GM12891 (cell line): ENCODE measurements around the gene NUDT8.
"Not testable (repeated sequence)": the region's sequence is repeated elsewhere in the genome, so short reads cannot be mapped to it uniquely, and the experiment has no call there.

Experiments used
- DNase-seq: peaks from one replicate; pipeline ENCODE4 v3.0.0; 2011; ENCODE audit warnings: low spot score; ENCODE audit not compliant: insufficient read length
- FAIRE-seq: peaks from 2 replicates; lab custom pipeline; 2011; peaks lifted over from hg19 to GRCh38; lab: Jason Lieb, UNC
- PAX5 ChIP-seq: IDR thresholded peaks from 2 replicates; pipeline ENCODE4 v1.6.1; 2011; ENCODE audit warnings: low read length, moderate library complexity, mild to moderate bottlenecking; ENCODE audit not compliant: insufficient read depth, severe bottlenecking
- POLR2A ChIP-seq: IDR thresholded peaks from 2 replicates; pipeline ENCODE4 v1.6.1; 2011; ENCODE audit warnings: low read depth, low read length, control low read depth
- POLR2AphosphoS5 ChIP-seq: IDR thresholded peaks from 2 replicates; pipeline ENCODE4 v1.6.1; 2011; ENCODE audit warnings: low read depth, low read length, control low read depth
- POU2F2 ChIP-seq: IDR thresholded peaks from 2 replicates; pipeline ENCODE4 v1.6.1; 2011; ENCODE audit warnings: low read depth, mild to moderate bottlenecking, control low read depth, low read length, moderate library complexity
- SPI1 ChIP-seq: IDR thresholded peaks from 2 replicates; pipeline ENCODE4 v1.6.1; 2011; ENCODE audit warnings: low read depth, low read length, control low read depth
- TAF1 ChIP-seq: IDR thresholded peaks from 2 replicates; pipeline ENCODE4 v1.6.1; 2011; ENCODE audit warnings: low read depth, low read length, control low read depth

Gene NUDT8

DNA sequence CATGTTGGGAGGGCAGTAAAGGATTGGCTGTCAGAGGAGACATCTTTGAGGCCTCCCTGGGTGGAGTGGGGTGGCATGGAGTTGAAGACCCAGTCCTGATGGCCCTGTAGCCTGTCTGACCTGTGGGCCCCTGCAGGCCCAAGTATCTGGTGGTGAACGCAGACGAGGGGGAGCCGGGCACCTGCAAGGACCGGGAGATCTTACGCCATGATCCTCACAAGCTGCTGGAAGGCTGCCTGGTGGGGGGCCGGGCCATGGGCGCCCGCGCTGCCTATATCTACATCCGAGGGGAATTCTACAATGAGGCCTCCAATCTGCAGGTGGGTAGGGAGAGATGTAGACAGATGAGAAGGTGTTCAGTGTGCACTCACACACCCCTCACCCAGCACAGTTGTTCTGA, 20.4 kb downstream of the NUDT8 start:
- no peak for DNase-seq
- no peak for TF ChIP-seq TAF1
- no peak for TF ChIP-seq SPI1
- TF ChIP-seq PAX5 = no peak
- TF ChIP-seq POLR2A = no peak
- no peak for TF ChIP-seq POLR2AphosphoS5
- no peak for TF ChIP-seq POU2F2

DNA sequence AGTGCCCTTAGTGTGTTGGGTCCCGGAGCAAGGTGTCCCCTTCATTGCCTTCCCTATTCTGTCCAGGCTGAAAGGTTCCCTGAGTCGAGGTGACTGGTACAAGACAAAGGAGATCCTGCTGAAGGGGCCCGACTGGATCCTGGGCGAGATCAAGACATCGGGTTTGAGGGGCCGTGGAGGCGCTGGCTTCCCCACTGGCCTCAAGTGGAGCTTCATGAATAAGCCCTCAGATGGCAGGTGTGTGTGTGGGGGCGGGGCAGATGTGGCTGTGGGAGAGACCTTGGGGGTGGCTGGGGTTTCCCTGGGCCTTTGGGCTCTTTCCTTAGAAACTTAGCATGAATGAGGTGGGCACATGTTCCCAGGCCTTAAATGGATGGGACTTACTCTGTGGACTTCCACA, 21.3 kb downstream of the NUDT8 start:
- FAIRE-seq = no peak

More for the DNA sequence above, 20.4 kb downstream of the NUDT8 start:
- no peak for FAIRE-seq

DNA sequence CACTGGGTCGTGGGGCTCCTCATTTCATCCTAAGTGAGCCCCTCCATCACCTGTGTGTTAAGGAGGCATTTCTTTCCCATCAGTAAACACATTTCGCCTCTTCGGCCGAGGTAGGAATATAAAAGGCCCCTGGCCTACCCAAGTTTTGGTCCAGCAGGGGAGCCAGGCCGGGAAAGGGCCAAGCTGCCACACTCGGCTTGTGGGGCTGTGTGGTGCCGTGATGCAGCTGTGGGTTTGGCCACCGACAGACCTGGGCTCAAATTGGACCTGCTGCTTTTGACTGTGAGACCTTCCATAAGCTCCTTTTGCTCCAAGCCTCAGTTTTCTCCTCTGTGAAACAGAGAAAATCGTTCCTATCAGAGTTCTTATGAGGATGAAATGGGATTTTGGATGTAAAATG, 22.2 kb downstream of the NUDT8 start:
- no peak for TF ChIP-seq POLR2AphosphoS5
- FAIRE-seq (no peak), DNase-seq (no peak)

More for the DNA sequence above, 21.3 kb downstream of the NUDT8 start:
- no peak for DNase-seq
- no peak for TF ChIP-seq POLR2A
- TF ChIP-seq POLR2AphosphoS5 = no peak
- TF ChIP-seq POU2F2 = no peak
- no peak for TF ChIP-seq SPI1
- no peak for TF ChIP-seq TAF1
- no peak for TF ChIP-seq PAX5

DNA sequence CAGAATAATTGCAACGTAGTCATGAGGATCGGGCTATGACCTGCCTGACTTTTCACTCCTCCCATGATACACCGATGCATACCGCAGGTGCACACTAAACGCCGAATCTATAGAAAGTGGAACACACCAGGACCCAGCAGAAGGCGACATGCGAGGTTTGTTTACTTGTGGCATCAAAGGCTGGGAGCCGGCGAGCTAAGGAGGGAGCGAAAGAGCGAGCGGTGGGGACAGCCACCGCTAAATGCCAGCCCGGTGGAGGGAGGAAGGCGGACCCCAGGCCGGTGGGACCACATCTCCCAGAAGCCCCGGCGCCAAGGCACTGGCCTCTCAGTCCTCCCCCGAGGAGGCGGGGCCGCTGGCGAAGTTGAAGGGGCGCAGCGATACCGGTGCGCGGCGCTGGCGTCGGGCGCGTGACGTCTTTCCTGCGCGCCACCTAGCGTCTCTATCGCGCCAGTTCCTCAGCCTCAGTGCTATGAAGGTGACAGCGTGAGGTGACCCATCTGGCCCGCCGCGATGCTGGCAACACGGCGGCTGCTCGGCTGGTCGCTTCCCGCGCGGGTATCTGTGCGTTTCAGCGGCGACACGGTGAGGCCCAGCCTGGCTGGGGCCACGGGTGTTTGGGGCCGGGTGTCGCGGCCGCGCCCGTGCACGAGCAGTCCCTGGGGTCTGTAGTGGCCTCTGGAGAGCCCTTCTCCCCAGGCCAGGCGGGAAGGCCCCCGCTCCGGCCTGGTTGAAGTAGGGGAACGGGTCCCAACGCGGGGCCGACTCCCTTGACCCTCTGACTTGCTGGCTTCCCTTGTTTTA, 23.0 kb downstream of the NUDT8 start, which contains the start of gene NDUFV1:
Gene NDUFV1 (plus strand): TSS at position 445 of the 804 bp plus-strand sequence. CDS start 69 bp downstream, at position 514.
- DNase-seq = peak; percentile 90
- 0 out of 2 replicates have a peak, but pooled peaks have one; percentile 6 for TF ChIP-seq POU2F2
- TF ChIP-seq SPI1 = peak; percentile 60
- TF ChIP-seq TAF1 = peak; percentile 69; the same call in 1 of the 2 replicates
- no peak for TF ChIP-seq PAX5
- TF ChIP-seq POLR2A = peak; percentile 78
- peak; percentile 83 for TF ChIP-seq POLR2AphosphoS5
- FAIRE-seq = peak; percentile 99

DNA sequence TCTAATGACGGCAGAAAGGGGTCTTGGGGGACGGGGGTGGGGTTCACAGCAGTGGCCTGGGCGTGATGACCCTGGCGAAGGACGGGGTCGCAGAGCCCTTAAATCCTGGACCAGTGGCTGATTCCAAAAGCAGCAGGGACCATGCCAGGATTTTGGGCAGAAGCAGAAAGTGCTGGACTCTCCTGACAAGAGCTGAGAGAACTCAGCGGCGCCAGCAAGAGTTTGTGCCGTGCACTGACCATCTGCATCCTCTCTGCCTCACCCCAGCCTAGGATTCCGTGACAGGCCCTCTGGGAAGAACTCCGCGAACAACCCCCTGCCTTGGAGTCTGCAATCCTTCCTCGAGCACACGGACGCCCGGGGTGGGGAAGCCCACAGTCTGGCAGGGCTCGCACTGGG, 23.6 kb downstream of the NUDT8 start:
- no peak for DNase-seq
- TF ChIP-seq TAF1 (no peak), SPI1 (no peak), POU2F2 (no peak), POLR2A (no peak), PAX5 (no peak), POLR2AphosphoS5 (no peak)
- FAIRE-seq = no peak

DNA sequence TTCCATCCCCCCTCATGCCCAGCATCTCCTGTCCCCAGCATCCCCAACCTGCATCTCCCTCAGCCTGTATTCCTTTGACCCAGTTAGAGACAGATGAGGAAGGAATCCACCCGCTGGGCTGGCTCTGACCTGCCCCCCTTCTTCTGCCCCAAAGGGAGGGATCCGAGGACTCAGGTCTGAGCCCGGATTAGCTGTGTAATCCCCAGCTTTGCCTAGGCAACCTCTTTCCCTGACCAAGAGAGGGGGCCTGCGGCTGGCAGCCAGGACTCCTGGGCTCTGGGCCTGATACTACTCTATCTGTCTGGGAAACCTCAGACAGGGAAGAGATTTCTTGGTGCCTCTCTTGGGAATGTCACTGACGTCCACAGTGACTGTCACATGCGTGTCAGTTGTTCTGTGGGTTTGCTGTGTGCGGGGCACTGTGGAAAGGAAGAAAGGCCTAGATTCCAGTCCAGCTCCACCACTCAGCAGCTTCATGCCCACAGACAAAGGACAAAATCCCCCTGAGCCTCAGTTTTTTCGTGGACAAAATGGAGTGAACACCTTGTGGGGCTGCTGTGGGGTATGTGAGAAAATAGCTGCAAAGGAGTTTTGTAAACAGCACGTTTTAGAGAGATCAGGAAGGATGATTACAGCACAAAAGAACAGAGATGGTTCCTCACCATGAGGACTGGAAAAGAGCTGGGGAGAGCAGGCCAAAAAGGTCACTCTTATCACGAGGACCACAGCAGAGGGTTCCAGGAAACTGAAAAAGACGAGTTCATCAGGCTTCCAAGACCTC, 24.3 kb downstream of the NUDT8 start:
- no peak for DNase-seq
- no peak for FAIRE-seq
- no peak for TF ChIP-seq POLR2A
- no peak for TF ChIP-seq POU2F2
- no peak for TF ChIP-seq SPI1
- TF ChIP-seq POLR2AphosphoS5 = no peak
- no peak for TF ChIP-seq PAX5
- no peak for TF ChIP-seq TAF1

DNA sequence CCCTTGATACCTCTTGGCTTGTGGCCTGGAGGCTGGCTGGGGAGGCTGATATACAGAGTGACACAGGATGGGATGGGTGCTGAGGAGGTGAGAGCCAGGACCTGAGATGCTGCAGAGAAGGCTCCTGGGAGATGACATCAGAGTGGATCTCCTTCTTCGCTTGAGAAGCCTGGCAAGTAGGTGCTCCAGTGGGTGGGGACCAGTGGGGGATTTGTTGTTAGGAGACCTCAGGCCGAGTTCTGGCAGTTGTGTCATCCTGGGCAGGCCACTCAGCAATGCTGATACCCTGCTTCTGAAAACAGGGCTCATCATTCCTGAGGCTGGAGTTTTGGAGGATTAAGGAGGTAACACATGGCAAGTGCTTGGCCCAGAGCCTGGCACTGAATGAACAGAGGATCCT, 24.9 kb downstream of the NUDT8 start:
- no peak for DNase-seq
- no peak for FAIRE-seq
- TF ChIP-seq PAX5 (no peak), TAF1 (no peak), SPI1 (no peak), POLR2A (no peak), POU2F2 (no peak), POLR2AphosphoS5 (no peak)

DNA sequence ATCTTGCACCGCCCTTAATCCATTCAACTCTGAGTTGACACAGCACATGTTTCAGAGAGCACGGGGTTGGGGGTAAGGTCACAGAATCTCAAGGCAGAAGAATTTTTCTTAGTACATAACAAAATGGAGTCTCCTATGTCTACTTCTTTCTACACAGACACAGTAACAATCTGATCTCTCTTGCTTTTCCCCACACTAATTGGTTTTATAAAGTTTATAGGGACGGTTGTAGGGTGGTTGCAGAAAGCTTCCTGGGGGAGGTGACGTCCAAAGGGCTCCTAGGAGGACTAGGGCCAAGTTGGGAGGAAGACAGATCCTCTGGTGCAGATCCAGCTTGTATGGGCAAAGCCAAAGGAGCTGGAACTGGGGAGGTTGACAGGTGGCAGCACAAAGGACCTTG, 25.6 kb downstream of the NUDT8 start:
- DNase-seq, FAIRE-seq: not testable (repeated sequence)

DNA sequence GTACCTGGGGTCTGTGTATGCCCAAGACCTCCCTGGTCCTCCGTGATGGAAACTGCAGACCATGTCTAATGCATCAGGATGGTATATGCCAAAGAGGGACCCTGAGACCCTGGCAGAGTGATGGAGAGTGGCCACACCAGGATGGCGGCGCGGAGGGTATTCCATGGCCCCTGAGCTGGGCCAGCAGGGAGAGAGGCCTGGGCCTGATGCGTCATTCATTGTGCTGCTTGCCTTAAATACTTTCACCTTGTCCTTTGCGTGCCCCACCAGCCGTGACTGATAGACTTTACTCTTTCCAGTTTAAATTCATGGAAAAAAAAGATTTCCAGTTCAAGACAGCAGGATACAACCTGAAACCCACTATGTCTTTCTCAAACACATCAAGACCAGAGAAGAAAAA, 28.6 kb downstream of the NUDT8 start:
- no peak for DNase-seq
- TF ChIP-seq POLR2AphosphoS5 = no peak
- TF ChIP-seq TAF1 = no peak
- TF ChIP-seq POLR2A = no peak
- no peak for FAIRE-seq
